ENCODE results near the gene BOC. TPM values are rescaled to one million over a fixed set of nuclear protein-coding genes. Genes with fewer than 3 reads are reported as not detected.

Gene BOC
- total and polyA plus RNA-seq, 2 of the 8 experiments (the other 6 are each of a cell fraction or from before 2014, with no cell fraction given), result 6.9 to 9.3 TPM

- Histone ChIP-seq H2BK15ac (ENCODE audit: low read length) (no peak overlapping the region), H3K4me3 (ENCODE audit: extremely low read depth in 1 of 4, insufficient read depth in 2 of 4, low read depth in 3 of 4, low read length in 4 of 4) (no peak overlapping the region), H3K4ac (replicated peaks; ENCODE audit: insufficient read length, low read depth, low read length) (no peak overlapping the region), H2AK5ac (ENCODE audit: low read depth, low read length) (no peak overlapping the region), H2BK5ac (ENCODE audit: low read depth, low read length) (0 out of 2 replicates have a peak overlapping the region, but pooled peaks have one; percentile 31), H3K14ac (ENCODE audit: insufficient read length) (no peak overlapping the region), H3K9ac (replicated peaks in 1 of 4; ENCODE audit: extremely low read depth in 1 of 4, low read depth in 3 of 4, low read length in 3 of 4) (no peak overlapping the region), H4K8ac (ENCODE audit: extremely low read depth, insufficient read depth, low read length) (no peak overlapping the region), H4K5ac (ENCODE audit: insufficient read length, low read depth, low read length) (no peak overlapping the region), H3K4me2 (ENCODE audit: insufficient read depth in 1 of 2, low read depth in 2 of 2, low read length in 2 of 2) (no peak overlapping the region), H3K23me2 (ENCODE audit: low read depth, low read length) (no peaks in the 10 kb centered on the region; the same call in 1 of the 2 replicates), H2AFZ (ENCODE audit: low read length) (no peak overlapping the region), H3K18ac (ENCODE audit: extremely low read depth, low read length) (no peak overlapping the region), H3K56ac (replicated peaks; ENCODE audit: insufficient read length, low read depth, low read length) (no peak overlapping the region), H3K27me3 (replicated peaks in 1 of 4; ENCODE audit: control insufficient read depth in 3 of 4, extremely low read depth in 1 of 4, insufficient read depth in 3 of 4, low read length in 3 of 4) (no peaks in the 10 kb centered on the region), H2BK20ac (ENCODE audit: low read length) (no peak overlapping the region), H3K9me3 (ENCODE audit: insufficient read depth in 2 of 2, low read depth in 1 of 2, low read length in 1 of 2) (no peaks in the 10 kb centered on the region), H4K91ac (replicated peaks; ENCODE audit: insufficient read length, low read length) (no peak overlapping the region), H3K23ac (ENCODE audit: insufficient read length) (no peak overlapping the region), H2BK120ac (replicated peaks; ENCODE audit: low read depth, low read length) (no peak overlapping the region), H3K79me2 (ENCODE audit: control insufficient read depth in 1 of 2, insufficient read depth in 2 of 2, low read length in 2 of 2) (no peaks in the 10 kb centered on the region), H3K27ac (ENCODE audit: low read depth, low read length) (no peak overlapping the region), H3K4me1 (replicated peaks in 1 of 4; ENCODE audit: control insufficient read depth in 3 of 4, insufficient read depth in 4 of 4, low read length in 3 of 4) (peaks cover 2 to 16% (median 7%) of the 10 kb centered on the region in 4 experiments; a peak in 6 of 7 replicates), H3K36me3 (ENCODE audit: control insufficient read depth in 2 of 4, insufficient read depth in 4 of 4, low read length in 3 of 4) (no peaks in the 10 kb centered on the region), H2BK12ac (ENCODE audit: low read depth, low read length) (no peak overlapping the region), H4K20me1 (replicated peaks in 1 of 2; ENCODE audit: control insufficient read depth in 1 of 2, insufficient read depth in 2 of 2, low read length in 2 of 2) (no peaks in the 10 kb centered on the region), H3K79me1 (ENCODE audit: low read depth, low read length) (no peaks in the 10 kb centered on the region)
- 91% methylated on average over 6 of the region's 6 CpGs; no CpG with 5 or more reads in 1 of the 2 experiments for WGBS, 2 experiments (ENCODE audit: extremely low coverage in 1 of 2, insufficient coverage in 1 of 2, insufficient read length in 1 of 2, insufficient replicate concordance in 2 of 2, low coverage in 1 of 2, low lambda C conversion rate in 2 of 2, missing lambda C conversion rate in 1 of 2)
- ChIA-PET CTCF (ENCODE audit: partially characterized antibody) (no interaction called here), POLR2A (ENCODE audit: partially characterized antibody) (no interaction called here)
- FAIRE-seq, result no peak
- no peak for DNase-seq (ENCODE audit: low read depth in 1 of 2, low spot score in 2 of 2)
- TF ChIP-seq MAX (IDR thresholded peaks at IDR 0.05) (no peak), E2F6 (IDR thresholded peaks at IDR 0.05) (no peak), JUND (IDR thresholded peaks at IDR 0.05; ENCODE audit: low read length) (no peak), CTBP2 (IDR thresholded peaks at IDR 0.05; ENCODE audit: borderline replicate concordance, insufficient read depth, insufficient read length, low read length) (no peak), SP1 (IDR thresholded peaks at IDR 0.05; ENCODE audit: low read depth, low read length) (no peak), POLR2AphosphoS5 (IDR thresholded peaks at IDR 0.05; ENCODE audit: low read depth, low read length) (no peak), EGR1 (IDR thresholded peaks at IDR 0.05; ENCODE audit: borderline replicate concordance, low read depth, low read length) (no peak), SRF (IDR thresholded peaks at IDR 0.05; ENCODE audit: low read depth, low read length) (no peak), RXRA (IDR thresholded peaks at IDR 0.05; ENCODE audit: insufficient read depth, low read depth, low read length) (no peak), MAFK (IDR thresholded peaks at IDR 0.05; ENCODE audit: low read depth, low read length) (no peak), BRCA1 (IDR thresholded peaks at IDR 0.05; ENCODE audit: low read depth, low read length) (no peak)
Observed at GRCh38 chr3:113163152-113163551, 48.2 kb upstream of the BOC start.
